Measurements from ENCODE around the gene MEX3A.

- TF ChIP-seq CTCF (IDR thresholded peaks at IDR 0.05; ENCODE audit: low read length) (no peak; the same call in 1 of the 2 replicates), EZH2 (IDR thresholded peaks at IDR 0.05; ENCODE audit: borderline replicate concordance, low read length) (no peak)
Measured at GRCh38 chr1:156130578-156130942, 48.3 kb upstream of the MEX3A start.
